GM12875 (cell line): ENCODE measurements around the gene USP17L11.
"Not testable (repeated sequence)": the region's sequence is repeated elsewhere in the genome, so short reads cannot be mapped to it uniquely, and the experiment has no call there.

Experiments
- H3K4me3 ChIP-seq: one replicate; pipeline ENCODE4 v1.5.1; 2011; ENCODE audit warnings: low read depth, low read length, control low read depth

USP17L11 gene

GRCh38 chr4:9215105-9215504 lies at the start of gene USP17L11:
USP17L11 (plus strand) TSS chr4:9215405; CDS start chr4:9215405, 0 bp downstream.
- H3K4me3 ChIP-seq = not testable (repeated sequence)

GRCh38 chr4:9165990-9166389 lies 49.2 kb upstream of the USP17L11 start:
- not testable (repeated sequence) for H3K4me3 ChIP-seq

GRCh38 chr4:9169791-9170459 lies 45.3 kb upstream of the USP17L11 start, which contains the start of gene FAM90A26:
FAM90A26 (plus strand) TSS chr4:9170409; CDS start chr4:9173173, 2,764 bp downstream.
- H3K4me3 ChIP-seq = not testable (repeated sequence)

- H3K4me3 ChIP-seq = not testable (repeated sequence)
These were observed 4.8 kb upstream of the USP17L11 start, which contains the start of gene USP17L10 for GRCh38 chr4:9210357-9210756. USP17L10 (plus strand) TSS chr4:9210657; CDS start chr4:9210657, 0 bp downstream.

- H3K4me3 ChIP-seq = not testable (repeated sequence)
These were observed 504 bp upstream of the USP17L11 start for GRCh38 chr4:9214701-9215100.

- H3K4me3 ChIP-seq = not testable (repeated sequence)
These were observed 4.6 kb downstream of the USP17L11 start, which contains the start of gene USP17L12 for GRCh38 chr4:9219852-9220251. USP17L12 (plus strand) TSS chr4:9220152; CDS start chr4:9220152, 0 bp downstream.

GRCh38 chr4:9224596-9224995 lies 9.4 kb downstream of the USP17L11 start, which contains the start of gene USP17L13:
USP17L13 (plus strand) TSS chr4:9224896; CDS start chr4:9224896, 0 bp downstream.
- H3K4me3 ChIP-seq = not testable (repeated sequence)

- H3K4me3 ChIP-seq = not testable (repeated sequence)
These were observed 15.0 kb downstream of the USP17L11 start for GRCh38 chr4:9230249-9230648.

GRCh38 chr4:9234085-9234484 lies 18.9 kb downstream of the USP17L11 start, which contains the start of gene USP17L15:
USP17L15 (plus strand) TSS chr4:9234385; CDS start chr4:9234385, 0 bp downstream.
- not testable (repeated sequence) for H3K4me3 ChIP-seq

- H3K4me3 ChIP-seq = not testable (repeated sequence)
These were observed 23.3 kb downstream of the USP17L11 start for GRCh38 chr4:9238461-9238860.

- not testable (repeated sequence) for H3K4me3 ChIP-seq
These were observed 28.4 kb downstream of the USP17L11 start, which contains the start of gene USP17L17 for GRCh38 chr4:9243579-9243978. USP17L17 (plus strand) TSS chr4:9243879; CDS start chr4:9243879, 0 bp downstream.

- H3K4me3 ChIP-seq = not testable (repeated sequence)
These were observed 32.9 kb downstream of the USP17L11 start, which contains the start of gene USP17L18 for GRCh38 chr4:9247953-9248680. USP17L18 (plus strand) TSS chr4:9248630; CDS start chr4:9248630, 0 bp downstream.

GRCh38 chr4:9253078-9253477 lies 37.9 kb downstream of the USP17L11 start, which contains the start of gene USP17L19:
USP17L19 (plus strand) TSS chr4:9253378; CDS start chr4:9253378, 0 bp downstream.
- H3K4me3 ChIP-seq = not testable (repeated sequence)

GRCh38 chr4:9257824-9258223 lies 42.6 kb downstream of the USP17L11 start, which contains the start of gene USP17L20:
USP17L20 (plus strand) TSS chr4:9258124; CDS start chr4:9258124, 0 bp downstream.
- not testable (repeated sequence) for H3K4me3 ChIP-seq

GRCh38 chr4:9262572-9262971 lies 47.4 kb downstream of the USP17L11 start, which contains the start of gene USP17L21:
USP17L21 (plus strand) TSS chr4:9262872; CDS start chr4:9262872, 0 bp downstream.
- not testable (repeated sequence) for H3K4me3 ChIP-seq
